ENCODE data around the gene PLIN5. TPM values are rescaled to one million over a fixed set of nuclear protein-coding genes. Genes with fewer than 3 reads are reported as not detected.

PLIN5 gene
- total RNA-seq, 1 donor from 2014 or later: 0.06 TPM

GRCh38 chr19:4556597-4557127 is 21.6 kb upstream of the PLIN5 start:
- TF ChIP-seq, protein P1, sequence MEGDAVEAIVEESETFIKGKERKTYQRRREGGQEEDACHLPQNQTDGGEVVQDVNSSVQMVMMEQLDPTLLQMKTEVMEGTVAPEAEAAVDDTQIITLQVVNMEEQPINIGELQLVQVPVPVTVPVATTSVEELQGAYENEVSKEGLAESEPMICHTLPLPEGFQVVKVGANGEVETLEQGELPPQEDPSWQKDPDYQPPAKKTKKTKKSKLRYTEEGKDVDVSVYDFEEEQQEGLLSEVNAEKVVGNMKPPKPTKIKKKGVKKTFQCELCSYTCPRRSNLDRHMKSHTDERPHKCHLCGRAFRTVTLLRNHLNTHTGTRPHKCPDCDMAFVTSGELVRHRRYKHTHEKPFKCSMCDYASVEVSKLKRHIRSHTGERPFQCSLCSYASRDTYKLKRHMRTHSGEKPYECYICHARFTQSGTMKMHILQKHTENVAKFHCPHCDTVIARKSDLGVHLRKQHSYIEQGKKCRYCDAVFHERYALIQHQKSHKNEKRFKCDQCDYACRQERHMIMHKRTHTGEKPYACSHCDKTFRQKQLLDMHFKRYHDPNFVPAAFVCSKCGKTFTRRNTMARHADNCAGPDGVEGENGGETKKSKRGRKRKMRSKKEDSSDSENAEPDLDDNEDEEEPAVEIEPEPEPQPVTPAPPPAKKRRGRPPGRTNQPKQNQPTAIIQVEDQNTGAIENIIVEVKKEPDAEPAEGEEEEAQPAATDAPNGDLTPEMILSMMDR (conservative IDR thresholded peaks at IDR 0.05; ENCODE audit: low read depth, low read length): no peak
- no peak for DNase-seq (ENCODE audit: low read depth)
- H3K4me3 ChIP-seq (ENCODE audit: low read depth, low read length): no peak overlapping the region

- H3K4me3 ChIP-seq (ENCODE audit: low read depth, low read length): no peak overlapping the region
- TF ChIP-seq, protein P1 (conservative IDR thresholded peaks at IDR 0.05; ENCODE audit: low read depth, low read length): no peak
- no peak for DNase-seq (ENCODE audit: low read depth)
Measured at GRCh38 chr19:4555657-4556561, 20.9 kb upstream of the PLIN5 start.

GRCh38 chr19:4554717-4555116 is 19.7 kb upstream of the PLIN5 start:
- TF ChIP-seq, protein P1 (conservative IDR thresholded peaks at IDR 0.05; ENCODE audit: low read depth, low read length): no peak
- no peak for DNase-seq (ENCODE audit: low read depth)
- H3K4me3 ChIP-seq (ENCODE audit: low read depth, low read length): no peak overlapping the region

DNA sequence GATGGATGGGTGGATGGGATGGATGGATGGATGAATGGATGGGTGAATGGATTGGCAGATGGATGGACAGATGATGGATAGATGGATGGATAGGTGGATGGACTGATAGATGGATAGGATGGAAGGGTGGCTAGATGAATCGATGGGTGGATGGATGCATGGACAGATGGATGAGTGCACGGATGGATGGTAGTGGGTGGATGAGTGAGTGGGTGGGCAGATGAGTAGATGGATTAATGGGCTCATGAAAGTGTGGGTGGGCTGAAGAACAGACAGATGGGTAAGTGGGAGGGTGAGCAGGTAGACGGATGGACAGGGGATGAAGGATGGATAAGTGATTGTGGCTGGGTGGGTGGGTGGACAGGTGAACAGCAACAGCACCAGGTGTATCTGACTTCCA is 18.8 kb upstream of the PLIN5 start:
- no peak overlapping the region for H3K4me3 ChIP-seq (ENCODE audit: low read depth, low read length)
- TF ChIP-seq, protein P1 (conservative IDR thresholded peaks at IDR 0.05; ENCODE audit: low read depth, low read length): no peak
- no peak for DNase-seq (ENCODE audit: low read depth)

DNA sequence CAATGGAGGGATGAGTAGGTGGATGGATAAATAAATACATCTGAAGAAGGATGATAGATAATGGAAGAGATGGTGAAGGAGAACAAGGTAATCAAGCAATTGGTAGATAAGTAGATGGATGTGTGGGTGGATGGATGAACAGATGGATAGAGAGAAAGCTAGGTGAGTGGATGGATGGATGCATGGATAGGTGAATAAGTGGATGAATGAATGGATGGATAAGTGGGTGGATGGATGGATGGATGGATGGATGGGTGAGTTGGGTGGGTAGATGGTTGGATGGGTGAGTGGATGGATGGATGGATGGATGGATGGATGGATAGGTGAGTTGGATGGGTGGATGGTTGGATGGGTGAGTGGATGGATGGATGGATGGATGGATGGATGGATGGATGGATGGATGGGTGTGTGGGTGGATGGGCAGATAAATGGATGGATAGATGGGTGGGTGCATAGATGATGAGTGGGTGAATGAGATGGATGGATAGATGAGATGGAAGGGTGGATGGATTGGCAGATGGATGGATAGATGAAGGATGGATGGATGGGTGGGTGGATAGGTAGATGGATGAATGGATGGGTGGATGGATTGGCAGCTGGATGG is 18.2 kb upstream of the PLIN5 start:
- no peak overlapping the region for H3K4me3 ChIP-seq (ENCODE audit: low read depth, low read length)
- DNase-seq (ENCODE audit: low read depth): no peak
- TF ChIP-seq, protein P1 (conservative IDR thresholded peaks at IDR 0.05; ENCODE audit: low read depth, low read length): no peak

GRCh38 chr19:4552525-4552819 is 17.4 kb upstream of the PLIN5 start:
- no peak overlapping the region for H3K4me3 ChIP-seq (ENCODE audit: low read depth, low read length)
- TF ChIP-seq, protein P1 (conservative IDR thresholded peaks at IDR 0.05; ENCODE audit: low read depth, low read length): no peak
- DNase-seq (ENCODE audit: low read depth): no peak
